ENCODE results near the gene PGPEP1.
"Not testable (repeated sequence)": the region's sequence is repeated elsewhere in the genome, so short reads cannot be mapped to it uniquely, and the experiment has no call there.

PGPEP1 gene

GRCh38 chr19:18345296-18345695 is 4.9 kb downstream of the PGPEP1 start:
- TF ChIP-seq CTCF (IDR thresholded peaks at IDR 0.05; ENCODE audit: low read length): no peak
- no peak for TF ChIP-seq EZH2 (IDR thresholded peaks at IDR 0.05; ENCODE audit: borderline replicate concordance, low read length)
- no peak overlapping the region for H3K9ac ChIP-seq (ENCODE audit: low read length)
- peaks cover 5% of the 10 kb centered on the region; the same call in 1 of the 2 replicates for H3K36me3 ChIP-seq (ENCODE audit: insufficient read depth, low read length)
- no peaks in the 10 kb centered on the region for H3F3A ChIP-seq (ENCODE audit: insufficient read depth, low read length)
- H3K27me3 ChIP-seq (ENCODE audit: insufficient read depth, low read length): no peaks in the 10 kb centered on the region
- H3K9me3 ChIP-seq (ENCODE audit: low read length): no peaks in the 10 kb centered on the region
- H3K79me2 ChIP-seq (ENCODE audit: insufficient read depth, low read length): no peaks in the 10 kb centered on the region
- H3K4me1 ChIP-seq (ENCODE audit: insufficient read depth, low read length, severe bottlenecking): peaks cover 7% of the 10 kb centered on the region
- no peak overlapping the region for H2AFZ ChIP-seq (ENCODE audit: low read length)
- no peak overlapping the region for H3K27ac ChIP-seq (ENCODE audit: low read depth, low read length, poor library complexity, severe bottlenecking)
- no peak overlapping the region for H3K4me2 ChIP-seq (ENCODE audit: low read length)
- H3K4me3 ChIP-seq (ENCODE audit: low read depth, low read length, poor library complexity, severe bottlenecking): no peak overlapping the region
- H4K20me1 ChIP-seq (ENCODE audit: insufficient read depth, low read length): no peaks in the 10 kb centered on the region
- no peaks in the 10 kb centered on the region for H3K9me2 ChIP-seq (ENCODE audit: low read depth, low read length)

GRCh38 chr19:18346091-18346490 is 5.7 kb downstream of the PGPEP1 start:
- no peak for TF ChIP-seq EZH2 (IDR thresholded peaks at IDR 0.05; ENCODE audit: borderline replicate concordance, low read length)
- TF ChIP-seq CTCF (IDR thresholded peaks at IDR 0.05; ENCODE audit: low read length): no peak
- H3K9me2 ChIP-seq (ENCODE audit: low read depth, low read length): no peaks in the 10 kb centered on the region
- no peaks in the 10 kb centered on the region for H4K20me1 ChIP-seq (ENCODE audit: insufficient read depth, low read length)
- no peaks in the 10 kb centered on the region for H3K27me3 ChIP-seq (ENCODE audit: insufficient read depth, low read length)
- peaks cover 7% of the 10 kb centered on the region for H3K4me1 ChIP-seq (ENCODE audit: insufficient read depth, low read length, severe bottlenecking)
- H2AFZ ChIP-seq (ENCODE audit: low read length): no peak overlapping the region
- no peaks in the 10 kb centered on the region for H3K9me3 ChIP-seq (ENCODE audit: low read length)
- no peaks in the 10 kb centered on the region for H3F3A ChIP-seq (ENCODE audit: insufficient read depth, low read length)
- H3K4me2 ChIP-seq (ENCODE audit: low read length): no peak overlapping the region
- no peak overlapping the region for H3K9ac ChIP-seq (ENCODE audit: low read length)
- no peak overlapping the region for H3K4me3 ChIP-seq (ENCODE audit: low read depth, low read length, poor library complexity, severe bottlenecking)
- no peaks in the 10 kb centered on the region for H3K79me2 ChIP-seq (ENCODE audit: insufficient read depth, low read length)
- peaks cover 8% of the 10 kb centered on the region; the same call in 1 of the 2 replicates for H3K36me3 ChIP-seq (ENCODE audit: insufficient read depth, low read length)
- H3K27ac ChIP-seq (ENCODE audit: low read depth, low read length, poor library complexity, severe bottlenecking): no peak overlapping the region

- Histone ChIP-seq H3K4me2 (ENCODE audit: low read length) (no peak overlapping the region), H3K4me1 (ENCODE audit: insufficient read depth, low read length, severe bottlenecking) (no peaks in the 10 kb centered on the region), H3K9me2 (ENCODE audit: low read depth, low read length) (no peaks in the 10 kb centered on the region), H2AFZ (ENCODE audit: low read length) (no peak overlapping the region), H4K20me1 (ENCODE audit: insufficient read depth, low read length) (no peaks in the 10 kb centered on the region), H3K4me3 (ENCODE audit: low read depth, low read length, poor library complexity, severe bottlenecking) (no peak overlapping the region), H3K27me3 (ENCODE audit: insufficient read depth, low read length) (no peaks in the 10 kb centered on the region), H3K9me3 (ENCODE audit: low read length) (no peaks in the 10 kb centered on the region), H3K9ac (ENCODE audit: low read length) (no peak overlapping the region), H3K79me2 (ENCODE audit: insufficient read depth, low read length) (no peaks in the 10 kb centered on the region), H3K36me3 (ENCODE audit: insufficient read depth, low read length) (peaks cover 7% of the 10 kb centered on the region; the same call in 1 of the 2 replicates), H3F3A (ENCODE audit: insufficient read depth, low read length) (no peaks in the 10 kb centered on the region), H3K27ac (ENCODE audit: low read depth, low read length, poor library complexity, severe bottlenecking) (no peak overlapping the region)
- TF ChIP-seq EZH2 (IDR thresholded peaks at IDR 0.05; ENCODE audit: borderline replicate concordance, low read length): no peak
These were observed 7.8 kb downstream of the PGPEP1 start for GRCh38 chr19:18348171-18348570.

GRCh38 chr19:18348818-18349339 is 8.5 kb downstream of the PGPEP1 start:
- not testable (repeated sequence) for H3K9me2 ChIP-seq (ENCODE audit: low read depth, low read length); H3K9ac ChIP-seq (ENCODE audit: low read length); H2AFZ ChIP-seq (ENCODE audit: low read length); H3K36me3 ChIP-seq (ENCODE audit: insufficient read depth, low read length); H3K4me2 ChIP-seq (ENCODE audit: low read length); H3K79me2 ChIP-seq (ENCODE audit: insufficient read depth, low read length); H3K4me3 ChIP-seq (ENCODE audit: low read depth, low read length, poor library complexity, severe bottlenecking); H3K4me1 ChIP-seq (ENCODE audit: insufficient read depth, low read length, severe bottlenecking); H4K20me1 ChIP-seq (ENCODE audit: insufficient read depth, low read length); H3K27ac ChIP-seq (ENCODE audit: low read depth, low read length, poor library complexity, severe bottlenecking); H3K27me3 ChIP-seq (ENCODE audit: insufficient read depth, low read length); H3F3A ChIP-seq (ENCODE audit: insufficient read depth, low read length); H3K9me3 ChIP-seq (ENCODE audit: low read length)

Data from OCI-LY1 (cell line).